Chondrocyte (in vitro differentiated cells): Measurements from ENCODE around the gene BRWD1. TPM values are rescaled to one million over a fixed set of nuclear protein-coding genes. Genes with fewer than 3 reads are reported as not detected.

Experiments
- DNase-seq: peaks from one replicate; pipeline ENCODE4 v3.0.0; 2021; ENCODE audit warnings: mixed read lengths, low spot score
- H3K27ac Mint-ChIP-seq: one replicate; pipeline ENCODE4 v1.8.0; 2021; ENCODE audit warnings: mild to moderate bottlenecking, moderate library complexity, mixed read lengths; ENCODE audit not compliant: unreplicated experiment
- H3K27me3 Mint-ChIP-seq: 2 replicates; pipeline ENCODE4 v1.8.0; 2021; ENCODE audit warnings: low read depth, mixed read lengths
- H3K36me3 Mint-ChIP-seq: 2 replicates; pipeline ENCODE4 v1.8.0; 2021; ENCODE audit warnings: low read depth, mixed read lengths
- H3K4me1 Mint-ChIP-seq: 2 replicates; pipeline ENCODE4 v1.8.0; 2021; ENCODE audit warnings: low read depth, mild to moderate bottlenecking, mixed read lengths
- H3K4me3 Mint-ChIP-seq: one replicate; pipeline ENCODE4 v1.8.0; 2021; ENCODE audit warnings: mild to moderate bottlenecking, moderate library complexity, mixed read lengths; ENCODE audit not compliant: unreplicated experiment
- H3K9me3 Mint-ChIP-seq: 2 replicates; pipeline ENCODE4 v1.8.0; 2021; ENCODE audit warnings: low read depth, mixed read lengths
- CTCF ChIP-seq: fragments of 200-600 bp; sonication (generic); IDR thresholded peaks from 2 replicates; pipeline ENCODE4 v1.5.0; 2021; ENCODE audit warnings: antibody characterized with exemption, mild to moderate bottlenecking, moderate library complexity
- total RNA-seq: library from RNA; stranded (reverse); gene quantifications from 3 replicates; pipeline ENCODE4 v1.2.1, GENCODE V29; 2021

BRWD1 gene
- total RNA-seq, 1 donor from 2014 or later = 26.5 TPM

DNA sequence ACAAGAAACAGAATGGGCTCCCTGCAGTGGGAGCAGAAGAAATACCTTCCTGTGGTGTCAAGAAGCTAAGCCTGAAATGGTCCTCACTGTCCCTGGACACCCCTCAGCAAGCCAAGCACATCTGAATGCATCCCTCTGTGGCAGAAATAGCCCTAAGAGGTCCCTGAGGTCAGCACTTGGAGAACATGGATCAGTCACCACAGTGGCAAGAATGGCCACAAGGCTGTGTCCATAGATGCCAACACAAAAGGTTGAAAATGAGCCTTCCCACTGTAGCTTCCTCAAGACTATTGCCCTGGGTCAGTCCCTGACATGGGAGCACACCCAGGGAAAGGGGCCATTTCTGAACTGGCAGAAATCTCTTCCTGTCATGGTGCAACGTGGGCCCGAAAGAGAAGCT is 157.9 kb downstream of the BRWD1 start:
- no peak overlapping the region for H3K4me3 Mint-ChIP-seq
- H3K27ac Mint-ChIP-seq = peak overlapping the region; percentile 91
- no peak for DNase-seq
- no peaks in the 10 kb centered on the region for H3K27me3 Mint-ChIP-seq
- peaks cover 44% of the 10 kb centered on the region for H3K4me1 Mint-ChIP-seq
- no peak for TF ChIP-seq CTCF
- peaks cover 2% of the 10 kb centered on the region for H3K9me3 Mint-ChIP-seq
- H3K36me3 Mint-ChIP-seq = peaks cover 1% of the 10 kb centered on the region

DNA sequence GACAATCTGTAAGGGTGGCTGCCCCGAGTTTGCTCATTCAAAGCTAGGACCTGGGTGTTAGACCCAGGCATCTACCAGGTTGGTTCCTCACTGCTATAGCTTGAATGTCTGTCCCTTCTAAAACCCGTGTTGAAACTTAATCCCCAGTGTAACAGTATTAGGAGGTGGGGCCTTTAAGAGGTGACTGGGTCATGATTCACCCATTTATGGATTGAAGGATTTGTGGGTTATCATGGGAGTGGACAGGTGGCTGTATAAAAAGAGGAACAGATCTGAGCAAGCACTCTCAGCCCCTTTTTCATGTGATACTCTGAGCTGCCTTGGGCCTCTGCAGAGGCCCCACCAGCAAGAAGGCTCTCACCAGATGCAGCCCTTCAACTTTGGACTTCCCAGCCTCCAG is 159.6 kb downstream of the BRWD1 start:
- Mint-ChIP-seq H3K4me1 (peaks cover 30% of the 10 kb centered on the region), H3K27me3 (no peaks in the 10 kb centered on the region), H3K36me3 (peaks cover 1% of the 10 kb centered on the region), H3K27ac (no peak overlapping the region), H3K9me3 (peaks cover 2% of the 10 kb centered on the region), H3K4me3 (no peak overlapping the region)
- TF ChIP-seq CTCF = no peak
- DNase-seq = no peak

DNA sequence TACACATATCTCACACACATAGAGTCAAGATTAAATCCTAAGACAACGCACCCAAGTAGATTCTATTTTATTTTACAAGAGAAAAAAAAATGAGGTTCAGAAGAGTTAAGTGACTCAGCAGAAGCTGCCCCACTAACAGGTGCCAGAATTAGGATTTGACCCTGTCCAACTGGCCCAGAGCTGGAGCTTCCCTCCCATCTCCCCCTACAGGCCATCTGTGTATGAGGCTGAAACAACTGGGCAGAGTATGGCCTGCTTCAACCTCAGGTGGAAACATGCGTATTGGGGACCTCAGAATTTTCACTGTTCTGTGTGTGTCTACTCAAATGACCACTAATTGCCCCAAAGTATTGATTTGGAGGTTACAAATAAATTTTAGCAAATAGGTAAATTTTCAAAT is 160.1 kb downstream of the BRWD1 start:
- DNase-seq = no peak
- Mint-ChIP-seq H3K4me3 (no peak overlapping the region), H3K27ac (no peak overlapping the region), H3K4me1 (peaks cover 28% of the 10 kb centered on the region), H3K9me3 (peaks cover 2% of the 10 kb centered on the region), H3K36me3 (peaks cover 1% of the 10 kb centered on the region), H3K27me3 (no peaks in the 10 kb centered on the region)
- TF ChIP-seq CTCF = peak; percentile 67

GRCh38 chr21:39152271-39152670 is 161.2 kb downstream of the BRWD1 start:
- Mint-ChIP-seq H3K4me1 (peaks cover 24% of the 10 kb centered on the region), H3K36me3 (peaks cover 1% of the 10 kb centered on the region), H3K9me3 (peaks cover 2% of the 10 kb centered on the region), H3K27ac (no peak overlapping the region), H3K4me3 (no peak overlapping the region), H3K27me3 (no peaks in the 10 kb centered on the region)
- no peak for DNase-seq
- no peak for TF ChIP-seq CTCF

DNA sequence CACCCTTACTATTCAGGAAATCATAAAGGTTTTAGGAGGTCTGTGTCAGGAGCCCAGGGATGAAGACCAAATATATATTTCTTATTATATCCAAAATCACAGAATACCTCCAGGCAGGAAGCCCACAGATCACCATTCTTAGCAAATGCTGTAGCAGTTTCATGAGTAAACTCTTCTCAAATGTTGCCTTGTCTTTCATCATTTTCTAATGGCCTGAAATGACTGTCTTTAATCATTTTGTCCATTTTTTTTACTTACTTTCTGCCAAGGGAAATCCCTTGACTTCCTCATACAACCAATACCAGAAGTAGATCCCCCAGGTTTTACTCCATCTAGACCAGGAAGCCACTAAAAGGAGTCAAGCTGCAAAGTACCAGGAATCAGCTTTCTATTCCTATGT is 162.6 kb downstream of the BRWD1 start:
- H3K9me3 Mint-ChIP-seq = peaks cover 11% of the 10 kb centered on the region
- no peak overlapping the region for H3K27ac Mint-ChIP-seq
- no peaks in the 10 kb centered on the region for H3K27me3 Mint-ChIP-seq
- H3K36me3 Mint-ChIP-seq = peaks cover 4% of the 10 kb centered on the region
- TF ChIP-seq CTCF = no peak
- no peak for DNase-seq
- H3K4me1 Mint-ChIP-seq = peaks cover 14% of the 10 kb centered on the region
- no peak overlapping the region for H3K4me3 Mint-ChIP-seq
